ENCODE data around the gene C3orf70.
"Not testable (repeated sequence)": the region's sequence is repeated elsewhere in the genome, so short reads cannot be mapped to it uniquely, and the experiment has no call there.

Gene C3orf70

GRCh38 chr3:185151101-185151963 lies 1.5 kb downstream of the C3orf70 start:
- in situ Hi-C loops (cut with MboI; ENCODE audit: low sequenced_read_pairs): no loop called here

- in situ Hi-C loops (cut with MboI; ENCODE audit: low sequenced_read_pairs): no loop called here
Measured at GRCh38 chr3:185150561-185150960, 2.3 kb downstream of the C3orf70 start.

GRCh38 chr3:185149591-185149990 lies 3.3 kb downstream of the C3orf70 start:
- in situ Hi-C loops (cut with MboI; ENCODE audit: low sequenced_read_pairs): no loop called here

- in situ Hi-C loops (cut with MboI; ENCODE audit: low sequenced_read_pairs): no loop called here
Measured at GRCh38 chr3:185145511-185145910, 7.3 kb downstream of the C3orf70 start.

- in situ Hi-C loops (cut with MboI; ENCODE audit: low sequenced_read_pairs): no loop called here
Measured at GRCh38 chr3:185144784-185145183, 8.1 kb downstream of the C3orf70 start.

GRCh38 chr3:185137821-185138220 lies 15.0 kb downstream of the C3orf70 start:
- in situ Hi-C loops (cut with MboI; ENCODE audit: low sequenced_read_pairs): no loop called here

DNA sequence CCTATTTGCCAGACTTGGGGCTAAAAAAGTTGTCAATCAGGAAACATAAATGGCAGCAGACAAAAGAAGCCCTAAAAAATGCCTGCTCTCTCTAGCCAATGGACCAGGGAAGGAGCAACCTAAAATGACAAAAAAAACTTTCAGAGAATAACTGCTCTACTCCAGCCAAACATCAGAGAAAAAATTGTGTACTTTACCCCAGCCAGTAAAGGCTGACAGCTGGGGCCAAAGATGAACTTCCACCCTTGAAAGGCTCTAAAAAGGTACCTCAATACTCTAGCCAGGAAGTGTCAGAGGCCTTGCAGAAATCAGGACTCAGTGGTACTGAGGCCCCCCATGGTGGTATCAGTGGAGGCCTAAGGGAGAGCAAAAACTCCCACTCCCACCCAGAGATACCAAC lies 18.4 kb downstream of the C3orf70 start:
- in situ Hi-C loops (cut with MboI; ENCODE audit: low sequenced_read_pairs): no loop called here

DNA sequence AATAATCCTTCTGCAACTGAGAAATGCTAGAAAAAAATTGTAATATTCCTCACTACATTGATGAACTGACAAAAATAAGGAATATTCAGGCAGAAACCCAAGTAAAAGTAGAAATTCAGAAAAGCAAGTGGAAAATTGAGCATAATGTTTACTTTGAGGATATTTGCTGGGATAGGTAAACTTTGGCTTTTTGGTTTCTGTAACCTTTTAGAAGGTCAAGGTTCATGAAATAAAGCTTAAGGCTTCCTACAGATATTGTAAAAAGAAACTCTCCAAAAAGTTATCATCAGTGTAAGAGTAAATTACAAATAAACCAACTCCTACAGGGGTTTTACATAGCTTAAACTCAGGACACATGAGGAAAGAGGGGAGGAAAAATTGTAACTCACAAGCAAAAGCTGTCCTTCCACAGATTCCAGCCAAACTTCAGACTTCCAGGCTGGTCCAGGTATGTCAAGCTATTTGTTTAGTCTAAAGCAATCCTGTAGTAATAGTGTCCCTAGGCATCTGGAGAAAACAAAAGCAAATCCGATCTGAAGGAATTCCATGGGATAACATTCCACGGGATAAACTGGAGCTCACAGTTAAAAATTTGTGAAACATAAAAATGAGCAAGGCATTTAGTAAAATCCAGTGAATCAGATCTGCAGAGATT lies 21.1 kb downstream of the C3orf70 start:
- in situ Hi-C loops (cut with MboI; ENCODE audit: low sequenced_read_pairs): no loop called here

DNA sequence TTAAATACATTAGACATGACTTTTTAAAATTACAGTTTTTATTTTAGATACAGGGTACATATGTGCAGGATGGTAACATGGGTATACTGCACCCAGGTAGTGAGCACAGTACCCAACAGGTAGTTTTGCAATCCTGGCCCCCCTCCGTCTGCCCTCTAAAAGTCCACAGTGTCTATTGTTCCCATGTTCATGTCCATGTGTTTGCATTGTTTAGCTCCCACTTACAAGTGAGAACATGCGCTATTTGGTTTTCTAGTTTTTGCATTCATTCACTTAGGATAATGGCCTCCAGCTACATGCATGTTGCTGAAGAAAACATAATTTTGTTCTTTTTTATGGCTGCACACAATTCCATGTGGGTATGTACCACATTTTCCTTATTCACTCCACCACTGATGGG lies 23.8 kb downstream of the C3orf70 start:
- in situ Hi-C loops (cut with MboI; ENCODE audit: low sequenced_read_pairs): no loop called here

GRCh38 chr3:185126201-185126600 lies 26.7 kb downstream of the C3orf70 start:
- in situ Hi-C loops (cut with MboI; ENCODE audit: low sequenced_read_pairs): no loop called here

DNA sequence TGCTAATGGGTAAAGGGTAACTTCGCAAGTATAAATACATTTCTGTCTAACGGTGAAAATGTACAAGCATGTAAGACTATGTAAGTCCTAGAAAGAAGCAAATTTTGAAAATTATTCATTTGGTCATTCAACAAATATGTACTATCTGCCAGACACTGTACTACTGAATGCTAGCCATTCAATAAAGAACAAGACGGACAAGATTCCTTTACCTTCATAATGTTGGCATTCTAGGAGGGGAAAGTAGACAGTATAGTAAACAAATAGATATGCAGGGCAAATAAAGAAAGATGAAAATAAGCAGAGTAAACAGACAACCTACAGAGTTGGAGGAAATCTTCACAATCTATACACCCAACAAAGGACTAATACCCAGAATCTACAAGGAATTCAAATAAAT lies 32.7 kb downstream of the C3orf70 start:
- in situ Hi-C loops (cut with MboI; ENCODE audit: low sequenced_read_pairs): no loop called here

DNA sequence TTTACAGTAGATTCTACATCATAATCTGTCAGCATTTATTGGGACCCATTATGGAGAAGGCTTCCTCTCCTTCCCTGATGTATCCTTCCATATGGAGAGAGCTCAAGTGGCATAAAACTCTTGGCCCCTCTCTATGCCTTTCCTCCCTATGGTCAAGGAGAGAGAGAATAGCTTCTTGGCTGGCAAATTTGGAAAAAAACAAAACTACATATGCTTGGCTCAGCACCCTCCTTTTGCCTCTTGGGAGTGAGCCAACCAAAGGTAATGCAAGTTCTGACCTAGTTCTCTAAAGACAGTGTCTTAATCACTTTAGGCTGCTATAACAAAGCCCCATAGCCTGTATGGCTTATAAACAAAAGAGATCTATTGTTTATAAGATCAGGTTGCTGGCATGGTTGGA lies 37.5 kb downstream of the C3orf70 start:
- in situ Hi-C loops (cut with MboI; ENCODE audit: low sequenced_read_pairs): no loop called here

- in situ Hi-C loops (cut with MboI; ENCODE audit: low sequenced_read_pairs): no loop called here
Measured at GRCh38 chr3:185114756-185115155, 38.1 kb downstream of the C3orf70 start.

DNA sequence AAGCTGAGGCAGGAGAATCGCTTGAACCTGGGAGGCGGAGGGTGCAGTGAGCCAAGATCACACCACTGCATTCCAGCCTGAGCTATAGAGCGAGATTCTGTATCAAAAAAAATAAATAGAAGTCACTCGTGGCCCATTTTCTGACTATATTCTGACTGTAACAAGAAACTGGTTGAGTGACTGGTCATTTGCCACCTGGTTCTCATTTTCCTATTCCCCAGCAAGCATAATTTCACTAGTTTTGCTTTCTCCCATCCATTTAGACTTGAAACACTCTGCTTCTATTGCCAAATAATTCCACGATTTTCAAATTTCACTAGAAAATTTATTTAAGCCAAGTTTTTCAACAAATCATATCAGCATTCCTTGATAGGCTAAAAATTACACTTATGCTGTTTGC lies 40.7 kb downstream of the C3orf70 start:
- in situ Hi-C loops (cut with MboI; ENCODE audit: low sequenced_read_pairs): no loop called here

DNA sequence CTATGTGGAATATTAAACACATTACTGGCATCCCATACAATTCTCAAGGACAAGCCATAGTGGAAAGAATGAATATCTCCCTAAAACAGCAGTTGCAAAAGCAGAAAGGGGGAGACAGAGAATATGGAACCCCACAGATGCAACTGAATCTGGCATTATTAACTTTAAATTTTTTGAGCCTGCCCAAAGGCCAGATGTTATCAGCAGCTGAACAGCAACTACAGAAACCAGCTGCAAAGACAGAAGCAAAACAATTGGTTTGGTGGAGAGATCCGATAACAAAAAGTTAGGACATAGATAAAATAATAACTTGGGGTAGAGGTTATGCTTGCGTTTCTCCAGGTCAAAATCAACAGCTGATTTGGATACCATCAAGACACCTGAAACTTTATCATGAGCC lies 43.8 kb downstream of the C3orf70 start:
- in situ Hi-C loops (cut with MboI; ENCODE audit: low sequenced_read_pairs): not testable (repeated sequence)

DNA sequence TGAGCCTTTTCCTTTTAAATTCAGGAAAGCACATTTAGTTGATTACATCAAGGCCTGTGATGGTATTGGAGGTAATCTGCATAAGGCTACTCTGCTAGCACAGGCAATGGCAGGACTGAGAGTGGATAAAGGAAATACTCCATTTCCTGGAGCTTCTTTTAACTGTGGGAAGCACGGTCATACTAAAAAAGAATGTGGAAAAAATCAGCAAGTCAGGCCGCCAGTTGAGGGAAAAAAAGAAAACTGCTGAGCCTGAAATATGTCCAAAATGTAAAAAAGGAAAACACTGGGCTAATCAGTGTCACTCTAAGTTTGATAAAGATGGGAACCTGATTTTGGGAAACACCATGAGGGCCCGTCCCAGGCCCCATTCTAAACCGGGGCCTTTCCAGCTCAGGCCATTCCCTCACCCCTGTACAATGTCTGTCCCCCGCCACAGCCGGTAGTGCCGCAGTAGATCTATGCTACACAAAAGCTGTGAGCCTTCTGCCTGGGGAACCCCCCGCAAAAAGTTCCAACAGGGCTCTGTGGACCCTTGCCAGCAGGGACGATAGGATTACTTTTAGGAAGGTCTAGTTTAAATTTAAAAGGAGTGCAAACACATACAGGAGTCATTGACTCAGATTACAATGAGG lies 46.5 kb downstream of the C3orf70 start:
- in situ Hi-C loops (cut with MboI; ENCODE audit: low sequenced_read_pairs): not testable (repeated sequence)

DNA sequence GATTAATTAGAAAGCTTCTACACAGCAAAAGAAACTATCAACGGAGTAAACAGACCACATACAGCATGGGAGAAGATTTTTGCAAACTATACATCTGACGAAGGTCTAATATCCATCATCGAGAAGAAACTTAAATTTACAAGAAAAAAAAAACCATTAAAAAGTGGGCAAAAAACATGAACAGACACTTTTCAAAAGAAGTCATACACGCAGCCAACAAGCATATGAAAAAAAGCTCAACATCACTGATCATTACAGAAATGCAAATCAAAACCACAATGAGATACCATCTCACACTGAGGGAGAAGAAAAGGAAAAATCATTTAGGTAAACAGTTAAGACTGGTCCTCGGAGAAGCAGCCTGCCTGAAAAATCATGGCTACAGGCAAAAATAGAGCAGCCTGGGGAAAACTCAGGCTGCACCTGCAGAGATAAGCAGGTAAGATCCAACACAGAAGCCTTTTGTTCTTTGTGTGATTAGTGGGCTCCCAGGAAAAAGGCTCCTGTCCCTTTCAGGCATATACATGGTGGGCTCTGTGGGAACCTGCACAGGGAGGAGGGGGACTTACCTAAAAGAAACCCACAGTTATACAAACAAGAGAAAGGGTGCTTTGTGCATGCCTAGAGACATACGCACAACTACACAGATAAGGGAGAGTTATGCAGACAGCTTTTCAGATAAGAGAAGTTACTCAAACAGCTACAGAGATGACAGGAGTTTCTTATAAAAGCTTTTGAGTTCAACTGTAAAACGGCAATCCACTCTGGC lies 49.3 kb downstream of the C3orf70 start:
- in situ Hi-C loops (cut with MboI; ENCODE audit: low sequenced_read_pairs): no loop called here

DNA sequence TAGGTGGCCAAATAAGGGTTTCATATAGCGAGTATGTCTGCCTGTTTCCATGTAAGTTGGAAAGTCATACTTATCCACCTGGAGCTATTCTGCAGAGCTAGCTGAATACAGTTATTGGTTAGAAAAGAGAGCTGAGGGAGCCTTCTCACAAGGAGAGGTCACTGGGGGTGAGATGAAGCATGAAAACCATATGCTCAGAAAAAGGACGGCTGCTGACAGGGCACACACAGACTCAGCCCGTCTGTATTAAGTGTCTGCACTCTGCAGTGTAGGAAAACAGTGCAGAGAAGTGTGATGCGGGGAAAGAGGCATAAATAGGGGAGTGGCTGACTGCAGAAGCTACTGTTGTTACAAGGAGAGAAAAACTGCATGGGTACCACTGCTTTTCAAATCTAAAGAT lies 58.2 kb downstream of the C3orf70 start:
- in situ Hi-C loops (cut with MboI; ENCODE audit: low sequenced_read_pairs): no loop called here

DNA sequence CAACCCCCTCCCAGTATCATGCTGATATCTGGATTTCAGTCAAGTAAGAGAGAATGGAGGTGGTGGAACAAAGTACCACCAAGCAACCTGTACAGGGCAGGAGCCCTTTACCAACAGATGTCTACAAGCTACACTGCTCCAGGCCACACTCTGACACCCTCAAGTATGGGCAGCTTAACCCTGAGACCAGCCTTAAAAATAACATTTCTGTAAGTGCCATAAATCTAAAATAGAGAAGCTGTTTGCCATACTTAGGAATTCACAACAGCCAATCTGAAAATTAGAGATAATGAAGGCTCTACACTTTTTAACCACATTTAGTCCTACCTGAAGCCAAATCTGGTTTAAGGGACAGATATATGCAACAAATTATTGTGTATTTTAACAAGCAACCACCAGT lies 59.7 kb downstream of the C3orf70 start:
- in situ Hi-C loops (cut with MboI; ENCODE audit: low sequenced_read_pairs): no loop called here

DNA sequence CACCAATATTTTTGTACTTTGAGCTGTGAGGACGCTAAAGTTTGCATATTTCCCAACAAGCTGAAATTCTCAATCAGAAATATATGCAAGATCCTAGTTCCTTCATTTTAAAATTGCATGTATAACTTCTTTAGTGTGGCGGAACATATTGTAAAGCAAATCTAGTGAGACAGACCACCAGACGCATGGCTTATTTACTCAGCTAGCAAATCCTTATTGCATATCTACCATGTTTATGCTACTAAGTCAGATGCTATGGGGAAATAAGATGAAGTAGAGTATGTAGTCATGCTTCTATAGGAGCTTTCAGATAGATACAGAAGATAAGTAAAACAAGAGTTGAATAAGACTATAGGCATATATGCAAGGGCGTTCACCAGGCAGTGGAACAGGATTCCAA lies 62.0 kb downstream of the C3orf70 start:
- in situ Hi-C loops (cut with MboI; ENCODE audit: low sequenced_read_pairs): no loop called here

DNA sequence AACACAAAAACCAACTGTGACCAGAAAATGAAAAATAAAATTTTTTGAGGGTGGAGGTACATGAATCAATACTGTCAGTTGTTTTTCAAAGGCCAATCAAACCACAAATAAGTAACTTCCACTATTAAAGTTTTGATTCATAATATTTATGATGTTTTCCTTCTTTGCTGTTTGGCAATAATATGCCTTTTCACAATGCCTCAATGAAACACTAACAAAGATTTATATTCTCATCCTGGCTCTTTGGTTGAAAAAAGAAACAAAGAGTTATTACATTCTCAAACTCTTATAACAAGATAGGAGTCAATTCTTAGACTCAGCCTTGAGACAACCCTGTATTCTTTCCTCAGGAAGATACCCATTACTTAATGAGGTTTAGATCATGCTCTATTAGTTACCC lies 63.1 kb downstream of the C3orf70 start:
- in situ Hi-C loops (cut with MboI; ENCODE audit: low sequenced_read_pairs): no loop called here

Data from HL-60/S4 (cell line).